GM19025 (cell line): ENCODE results near the gene AIF1.

Experiments used
- ATAC-seq: cut with Tn5 transposase; IDR thresholded peaks from one replicate; pipeline ENCODE4 v1.9.1; 2021; ENCODE audit warnings: mild to moderate bottlenecking, low read depth, moderate library complexity; ENCODE audit not compliant: unreplicated experiment

The AIF1 gene

GRCh38 chr6:31661262-31662123 is 46.5 kb downstream of the AIF1 start:
- no peak for ATAC-seq

GRCh38 chr6:31662124-31662723 is 47.2 kb downstream of the AIF1 start:
- ATAC-seq, result no peak

- no peak for ATAC-seq
These were observed 48.3 kb downstream of the AIF1 start for GRCh38 chr6:31663126-31663960.

GRCh38 chr6:31663961-31664789 is 49.1 kb downstream of the AIF1 start:
- ATAC-seq, result no peak

- ATAC-seq, result peak; percentile 34
These were observed 49.9 kb downstream of the AIF1 start, which contains the start of gene GPANK1 for GRCh38 chr6:31664790-31665500. Gene GPANK1 (minus strand): TSS chr6:31664997. CDS start chr6:31664478, 519 bp downstream.

GRCh38 chr6:31665501-31666336 is 50.7 kb downstream of the AIF1 start, which contains the start of gene CSNK2B:
Gene CSNK2B (plus strand): TSS chr6:31666080. CDS start chr6:31666832, 752 bp downstream.
- peak; percentile 83 for ATAC-seq

- ATAC-seq, result no peak
These were observed 51.4 kb downstream of the AIF1 start for GRCh38 chr6:31666337-31666965.
